ENCODE data around the gene DOK6. TPM values are rescaled to one million over a fixed set of nuclear protein-coding genes. Genes with fewer than 3 reads are reported as not detected.

Gene DOK6
- total RNA-seq, 1 donor: 3.6 TPM

DNA sequence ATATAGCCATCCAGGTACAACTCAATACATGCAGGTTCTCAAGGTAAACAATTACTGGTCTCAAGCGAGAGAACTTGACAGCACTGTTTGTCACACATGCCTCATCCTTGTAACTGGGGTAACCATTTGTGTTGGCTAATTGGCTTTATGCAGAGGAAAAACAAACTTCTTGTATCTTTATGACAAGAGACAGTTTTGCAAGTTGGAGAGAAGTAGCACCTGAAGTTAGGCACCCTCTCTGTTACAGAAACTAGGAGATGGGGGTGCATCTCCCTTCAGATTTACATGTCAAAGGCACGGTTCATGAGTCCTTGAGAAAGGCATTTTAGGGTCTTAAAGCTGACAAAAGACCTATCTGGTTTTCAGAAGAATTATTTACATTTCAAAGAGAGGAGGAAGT lies 305.3 kb downstream of the DOK6 start:
- Histone ChIP-seq H3K4me1 (ENCODE audit: insufficient read depth, low read length) (no peaks in the 10 kb centered on the region), H3K27me3 (ENCODE audit: insufficient read depth, low read length) (no peaks in the 10 kb centered on the region), H3K36me3 (ENCODE audit: insufficient read depth, low read length) (no peaks in the 10 kb centered on the region), H4K20me1 (ENCODE audit: insufficient read depth, low read length) (no peaks in the 10 kb centered on the region), H2AFZ (ENCODE audit: low read length) (no peak overlapping the region), H3K4me2 (ENCODE audit: insufficient read depth, low read length) (no peak overlapping the region), H3K27ac (ENCODE audit: low read depth, low read length) (no peak overlapping the region), H3K79me2 (ENCODE audit: insufficient read depth, low read length) (no peaks in the 10 kb centered on the region), H3K4me3 (ENCODE audit: insufficient read depth, low read length) (no peak overlapping the region), H3K9me3 (ENCODE audit: low read depth, low read length) (no peaks in the 10 kb centered on the region)
- TF ChIP-seq, protein P1, sequence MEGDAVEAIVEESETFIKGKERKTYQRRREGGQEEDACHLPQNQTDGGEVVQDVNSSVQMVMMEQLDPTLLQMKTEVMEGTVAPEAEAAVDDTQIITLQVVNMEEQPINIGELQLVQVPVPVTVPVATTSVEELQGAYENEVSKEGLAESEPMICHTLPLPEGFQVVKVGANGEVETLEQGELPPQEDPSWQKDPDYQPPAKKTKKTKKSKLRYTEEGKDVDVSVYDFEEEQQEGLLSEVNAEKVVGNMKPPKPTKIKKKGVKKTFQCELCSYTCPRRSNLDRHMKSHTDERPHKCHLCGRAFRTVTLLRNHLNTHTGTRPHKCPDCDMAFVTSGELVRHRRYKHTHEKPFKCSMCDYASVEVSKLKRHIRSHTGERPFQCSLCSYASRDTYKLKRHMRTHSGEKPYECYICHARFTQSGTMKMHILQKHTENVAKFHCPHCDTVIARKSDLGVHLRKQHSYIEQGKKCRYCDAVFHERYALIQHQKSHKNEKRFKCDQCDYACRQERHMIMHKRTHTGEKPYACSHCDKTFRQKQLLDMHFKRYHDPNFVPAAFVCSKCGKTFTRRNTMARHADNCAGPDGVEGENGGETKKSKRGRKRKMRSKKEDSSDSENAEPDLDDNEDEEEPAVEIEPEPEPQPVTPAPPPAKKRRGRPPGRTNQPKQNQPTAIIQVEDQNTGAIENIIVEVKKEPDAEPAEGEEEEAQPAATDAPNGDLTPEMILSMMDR (IDR thresholded peaks at IDR 0.05; ENCODE audit: extremely low read depth, low read depth, low read length): no peak
- DNase-seq (ENCODE audit: insufficient read length, low spot score, missing footprints): no peak

DNA sequence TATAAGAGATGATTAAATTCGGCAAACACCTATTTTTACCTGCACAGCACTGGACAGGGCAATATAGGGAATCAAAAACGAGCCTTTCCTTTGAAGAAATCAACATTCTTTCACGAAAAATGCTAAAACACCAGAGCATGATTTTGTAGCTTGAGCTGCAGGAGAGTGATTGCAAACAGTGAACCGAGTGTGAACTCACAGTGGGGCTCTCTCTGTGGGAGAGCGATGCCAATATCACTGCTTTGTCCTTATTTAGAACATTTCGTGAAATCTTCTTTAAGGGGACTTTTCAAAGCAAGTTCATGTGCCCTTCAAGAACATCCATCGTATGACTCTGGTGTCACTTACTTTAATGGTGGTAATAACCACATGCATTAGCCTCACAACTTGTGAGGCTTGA lies 308.2 kb downstream of the DOK6 start:
- no peak for DNase-seq (ENCODE audit: insufficient read length, low spot score, missing footprints)
- no peaks in the 10 kb centered on the region for H3K36me3 ChIP-seq (ENCODE audit: insufficient read depth, low read length)
- no peaks in the 10 kb centered on the region for H3K9me3 ChIP-seq (ENCODE audit: low read depth, low read length)
- TF ChIP-seq, protein P1 (IDR thresholded peaks at IDR 0.05; ENCODE audit: extremely low read depth, low read depth, low read length): no peak
- H3K4me1 ChIP-seq (ENCODE audit: insufficient read depth, low read length): no peaks in the 10 kb centered on the region
- H3K4me2 ChIP-seq (ENCODE audit: insufficient read depth, low read length): no peak overlapping the region
- no peaks in the 10 kb centered on the region for H3K79me2 ChIP-seq (ENCODE audit: insufficient read depth, low read length)
- H3K4me3 ChIP-seq (ENCODE audit: insufficient read depth, low read length): no peak overlapping the region
- no peaks in the 10 kb centered on the region for H3K27me3 ChIP-seq (ENCODE audit: insufficient read depth, low read length)
- H2AFZ ChIP-seq (ENCODE audit: low read length): no peak overlapping the region
- no peak overlapping the region for H3K27ac ChIP-seq (ENCODE audit: low read depth, low read length)
- H4K20me1 ChIP-seq (ENCODE audit: insufficient read depth, low read length): no peaks in the 10 kb centered on the region

DNA sequence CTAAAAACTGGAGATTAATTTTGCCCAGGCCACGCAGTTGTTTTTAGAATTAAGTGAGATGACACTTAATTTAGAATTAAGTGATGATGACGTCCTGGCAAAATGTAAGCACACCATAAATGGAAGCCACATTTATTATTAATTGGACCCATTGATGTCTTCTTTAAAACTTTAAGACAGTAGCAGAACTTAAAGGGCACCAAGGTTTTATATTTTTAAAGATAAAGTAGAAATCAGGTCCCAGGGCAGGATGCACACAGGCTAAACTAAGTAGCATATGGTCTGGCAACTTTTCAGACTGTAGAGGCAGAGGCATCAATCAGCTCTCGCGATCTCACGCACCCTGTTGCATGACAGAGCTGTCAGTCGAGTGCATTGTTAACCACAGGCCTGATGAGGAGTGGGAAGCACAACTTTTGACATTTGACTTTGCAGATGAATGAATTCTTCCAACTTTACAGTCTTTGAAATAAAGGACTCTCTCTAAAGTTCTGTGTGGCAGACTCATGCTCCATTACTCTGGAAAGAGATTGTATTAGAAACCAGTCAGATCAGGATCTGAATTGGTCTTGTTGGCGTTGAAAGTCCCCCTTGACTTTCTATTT lies 314.6 kb downstream of the DOK6 start:
- no peak overlapping the region for H3K27ac ChIP-seq (ENCODE audit: low read depth, low read length)
- no peak overlapping the region for H3K4me2 ChIP-seq (ENCODE audit: insufficient read depth, low read length)

DNA sequence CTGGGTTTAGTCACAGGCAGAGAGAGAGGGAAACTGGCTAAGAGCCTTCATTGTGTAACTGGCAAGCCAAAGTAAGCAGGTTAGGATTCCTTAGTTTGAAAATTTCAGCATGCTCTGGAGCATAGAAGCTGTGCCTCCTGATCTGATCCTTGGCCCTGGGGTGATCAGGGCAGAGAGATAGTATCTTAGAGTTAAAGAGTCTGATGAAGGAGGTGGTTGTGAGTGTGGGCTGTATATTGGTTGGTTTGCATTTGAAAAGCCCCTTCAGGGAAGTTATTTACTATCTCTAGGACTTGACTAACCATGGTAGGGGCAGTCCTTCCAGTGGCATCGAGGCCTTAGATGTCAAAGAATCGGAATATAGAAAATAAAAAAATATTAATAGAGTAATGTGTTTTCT lies 316.9 kb downstream of the DOK6 start:
- Histone ChIP-seq H3K27me3 (ENCODE audit: insufficient read depth, low read length) (no peaks in the 10 kb centered on the region), H3K36me3 (ENCODE audit: insufficient read depth, low read length) (no peaks in the 10 kb centered on the region), H4K20me1 (ENCODE audit: insufficient read depth, low read length) (no peaks in the 10 kb centered on the region), H3K9me3 (ENCODE audit: low read depth, low read length) (peaks cover 2% of the 10 kb centered on the region), H2AFZ (ENCODE audit: low read length) (no peak overlapping the region), H3K27ac (ENCODE audit: low read depth, low read length) (no peak overlapping the region), H3K4me1 (ENCODE audit: insufficient read depth, low read length) (no peaks in the 10 kb centered on the region), H3K4me3 (ENCODE audit: insufficient read depth, low read length) (no peak overlapping the region), H3K79me2 (ENCODE audit: insufficient read depth, low read length) (no peaks in the 10 kb centered on the region), H3K4me2 (ENCODE audit: insufficient read depth, low read length) (no peak overlapping the region)
- DNase-seq (ENCODE audit: insufficient read length, low spot score, missing footprints): no peak
- TF ChIP-seq, protein P1 (IDR thresholded peaks at IDR 0.05; ENCODE audit: extremely low read depth, low read depth, low read length): no peak

More for the DNA sequence above, 314.6 kb downstream of the DOK6 start:
- Histone ChIP-seq H4K20me1 (ENCODE audit: insufficient read depth, low read length) (no peaks in the 10 kb centered on the region), H3K79me2 (ENCODE audit: insufficient read depth, low read length) (no peaks in the 10 kb centered on the region), H3K4me3 (ENCODE audit: insufficient read depth, low read length) (no peak overlapping the region), H3K9me3 (ENCODE audit: low read depth, low read length) (peaks cover 2% of the 10 kb centered on the region), H3K27me3 (ENCODE audit: insufficient read depth, low read length) (no peaks in the 10 kb centered on the region), H2AFZ (ENCODE audit: low read length) (no peak overlapping the region), H3K36me3 (ENCODE audit: insufficient read depth, low read length) (no peaks in the 10 kb centered on the region), H3K4me1 (ENCODE audit: insufficient read depth, low read length) (no peaks in the 10 kb centered on the region)
- TF ChIP-seq, protein P1 (IDR thresholded peaks at IDR 0.05; ENCODE audit: extremely low read depth, low read depth, low read length): no peak
- no peak for DNase-seq (ENCODE audit: insufficient read length, low spot score, missing footprints)

Data from osteoblast (primary cell).